ENCODE results near the gene ZNF668. TPM values are rescaled to one million over a fixed set of nuclear protein-coding genes. Genes with fewer than 3 reads are reported as not detected.
"Not testable (repeated sequence)": the region's sequence is repeated elsewhere in the genome, so short reads cannot be mapped to it uniquely, and the experiment has no call there.

Gene ZNF668
- total RNA-seq, 1 donor from 2014 or later: 23.1 TPM

- H3K36me3 ChIP-seq (ENCODE audit: control insufficient read depth, insufficient read depth, low read length): peaks cover 2% of the 10 kb centered on the region
- peak overlapping the region; percentile 98 for H3K4me3 ChIP-seq (ENCODE audit: low read depth, low read length)
- no peak for DNase-seq (ENCODE audit: low read depth)
- no peaks in the 10 kb centered on the region for H3K27me3 ChIP-seq (ENCODE audit: control insufficient read depth, insufficient read depth, low read length)
- TF ChIP-seq, protein P1, sequence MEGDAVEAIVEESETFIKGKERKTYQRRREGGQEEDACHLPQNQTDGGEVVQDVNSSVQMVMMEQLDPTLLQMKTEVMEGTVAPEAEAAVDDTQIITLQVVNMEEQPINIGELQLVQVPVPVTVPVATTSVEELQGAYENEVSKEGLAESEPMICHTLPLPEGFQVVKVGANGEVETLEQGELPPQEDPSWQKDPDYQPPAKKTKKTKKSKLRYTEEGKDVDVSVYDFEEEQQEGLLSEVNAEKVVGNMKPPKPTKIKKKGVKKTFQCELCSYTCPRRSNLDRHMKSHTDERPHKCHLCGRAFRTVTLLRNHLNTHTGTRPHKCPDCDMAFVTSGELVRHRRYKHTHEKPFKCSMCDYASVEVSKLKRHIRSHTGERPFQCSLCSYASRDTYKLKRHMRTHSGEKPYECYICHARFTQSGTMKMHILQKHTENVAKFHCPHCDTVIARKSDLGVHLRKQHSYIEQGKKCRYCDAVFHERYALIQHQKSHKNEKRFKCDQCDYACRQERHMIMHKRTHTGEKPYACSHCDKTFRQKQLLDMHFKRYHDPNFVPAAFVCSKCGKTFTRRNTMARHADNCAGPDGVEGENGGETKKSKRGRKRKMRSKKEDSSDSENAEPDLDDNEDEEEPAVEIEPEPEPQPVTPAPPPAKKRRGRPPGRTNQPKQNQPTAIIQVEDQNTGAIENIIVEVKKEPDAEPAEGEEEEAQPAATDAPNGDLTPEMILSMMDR (IDR thresholded peaks at IDR 0.05; ENCODE audit: insufficient read depth, low read length, poor library complexity, severe bottlenecking): no peak
Observed at GRCh38 chr16:31108794-31109558, 34.9 kb upstream of the ZNF668 start.

GRCh38 chr16:31108035-31108793, 34.2 kb upstream of the ZNF668 start, which contains the start of gene BCKDK:
BCKDK (plus strand) TSS chr16:31108386; CDS start chr16:31109224, 838 bp downstream.
- TF ChIP-seq, protein P1 (IDR thresholded peaks at IDR 0.05; ENCODE audit: insufficient read depth, low read length, poor library complexity, severe bottlenecking): no peak
- no peak for DNase-seq (ENCODE audit: low read depth)

DNA sequence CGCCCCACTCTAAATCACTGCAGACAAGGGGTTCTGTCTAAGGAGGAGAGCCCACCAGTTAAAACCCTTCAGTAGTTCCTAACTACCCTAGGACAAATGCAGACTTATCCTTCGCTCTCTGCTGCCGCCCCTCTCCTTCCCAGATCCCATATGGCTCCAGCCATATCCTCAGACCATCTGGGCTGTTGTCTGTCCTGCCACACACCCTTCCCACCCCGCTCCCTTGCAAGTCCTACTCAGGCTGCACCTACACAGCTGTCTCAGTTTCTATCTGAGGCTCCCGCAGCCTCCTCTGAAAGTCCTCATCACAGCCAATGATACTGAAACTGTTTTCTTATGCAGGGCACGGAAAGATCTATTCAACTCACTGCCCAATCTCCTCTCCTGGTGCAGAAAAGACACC, 33.4 kb upstream of the ZNF668 start:
- TF ChIP-seq, protein P1 (IDR thresholded peaks at IDR 0.05; ENCODE audit: insufficient read depth, low read length, poor library complexity, severe bottlenecking): no peak
- no peak overlapping the region for H3K4me3 ChIP-seq (ENCODE audit: low read depth, low read length)
- peaks cover 2% of the 10 kb centered on the region for H3K36me3 ChIP-seq (ENCODE audit: control insufficient read depth, insufficient read depth, low read length)
- H3K27me3 ChIP-seq (ENCODE audit: control insufficient read depth, insufficient read depth, low read length): no peaks in the 10 kb centered on the region
- DNase-seq (ENCODE audit: low read depth): no peak

More at GRCh38 chr16:31108035-31108793, 34.2 kb upstream of the ZNF668 start, which contains the start of gene BCKDK:
- H3K4me3 ChIP-seq (ENCODE audit: low read depth, low read length): peak within 1 kb of the TSS; percentile 98
- peaks cover 2% of the 10 kb centered on the region for H3K36me3 ChIP-seq (ENCODE audit: control insufficient read depth, insufficient read depth, low read length)
- H3K27me3 ChIP-seq (ENCODE audit: control insufficient read depth, insufficient read depth, low read length): no peaks in the 10 kb centered on the region

GRCh38 chr16:31106509-31107464, 32.7 kb upstream of the ZNF668 start:
- TF ChIP-seq, protein P1 (IDR thresholded peaks at IDR 0.05; ENCODE audit: insufficient read depth, low read length, poor library complexity, severe bottlenecking): no peak
- H3K27me3 ChIP-seq (ENCODE audit: control insufficient read depth, insufficient read depth, low read length): no peaks in the 10 kb centered on the region
- H3K4me3 ChIP-seq (ENCODE audit: low read depth, low read length): no peak overlapping the region
- peaks cover 2% of the 10 kb centered on the region for H3K36me3 ChIP-seq (ENCODE audit: control insufficient read depth, insufficient read depth, low read length)
- DNase-seq (ENCODE audit: low read depth): no peak

GRCh38 chr16:31105677-31106213, 31.7 kb upstream of the ZNF668 start:
- DNase-seq (ENCODE audit: low read depth): no peak
- H3K4me3 ChIP-seq (ENCODE audit: low read depth, low read length): no peak overlapping the region
- TF ChIP-seq, protein P1 (IDR thresholded peaks at IDR 0.05; ENCODE audit: insufficient read depth, low read length, poor library complexity, severe bottlenecking): peak; percentile 83
- H3K36me3 ChIP-seq (ENCODE audit: control insufficient read depth, insufficient read depth, low read length): no peaks in the 10 kb centered on the region
- no peaks in the 10 kb centered on the region for H3K27me3 ChIP-seq (ENCODE audit: control insufficient read depth, insufficient read depth, low read length)

DNA sequence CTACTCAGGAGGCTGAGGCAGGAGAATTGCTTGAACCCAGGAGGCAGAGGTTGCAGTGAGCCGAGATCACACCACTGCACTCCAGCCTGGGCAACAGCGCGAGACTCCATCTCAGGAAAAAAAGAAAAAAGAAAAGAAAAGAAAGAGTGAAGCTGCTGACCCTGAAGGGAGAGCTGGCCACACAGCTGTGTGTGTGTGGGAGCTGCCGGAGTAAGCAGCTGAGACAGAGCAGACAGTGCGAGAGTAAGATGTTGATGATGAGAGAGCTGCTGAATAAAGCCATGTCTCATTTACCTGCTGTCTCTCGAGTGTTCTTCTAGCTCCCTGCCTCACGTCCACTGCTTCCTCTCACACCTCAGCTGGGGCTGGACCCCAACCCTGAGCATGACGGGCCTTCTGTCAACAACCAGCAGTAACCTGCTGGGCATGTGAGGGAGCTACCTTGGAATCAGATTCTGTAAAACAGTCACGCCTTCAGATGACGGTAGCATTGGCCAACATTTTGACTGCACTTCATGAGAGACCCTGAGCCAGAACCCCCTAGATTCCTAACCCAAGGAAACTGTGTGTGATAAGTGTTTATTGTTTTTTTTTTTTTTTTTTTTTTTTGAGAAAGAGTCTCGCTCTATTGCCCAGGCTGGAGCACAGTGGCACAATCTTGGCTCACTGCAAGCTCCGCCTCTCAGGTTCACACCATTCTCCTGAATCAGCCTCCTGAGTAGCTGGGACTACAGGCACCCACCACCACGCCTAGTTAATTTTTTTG, 27.0 kb upstream of the ZNF668 start:
- not testable (repeated sequence) for DNase-seq (ENCODE audit: low read depth); H3K36me3 ChIP-seq (ENCODE audit: control insufficient read depth, insufficient read depth, low read length); H3K4me3 ChIP-seq (ENCODE audit: low read depth, low read length); H3K27me3 ChIP-seq (ENCODE audit: control insufficient read depth, insufficient read depth, low read length)

Data from kidney epithelial cell (primary cell).